PFSK-1 (cell line): ENCODE results near the gene TTN.

Source experiments
- FOXP2 ChIP-seq: optimal IDR thresholded peaks from 2 replicates; pipeline ENCODE3; 2011; ENCODE audit warnings: borderline replicate concordance, control low read depth, inconsistent platforms; ENCODE audit not compliant: insufficient read depth; ENCODE audit errors: extremely low read length, extremely low read depth
- POLR2AphosphoS5 ChIP-seq: IDR thresholded peaks from 2 replicates; pipeline ENCODE4 v1.6.1; 2012; ENCODE audit warnings: low read depth, mild to moderate bottlenecking, control low read depth, low read length, moderate library complexity
- SIN3A ChIP-seq: IDR thresholded peaks from 2 replicates; pipeline ENCODE4 v1.6.1; 2012; ENCODE audit warnings: mild to moderate bottlenecking, low read length, moderate library complexity, borderline replicate concordance; ENCODE audit not compliant: insufficient read depth
- TAF1 ChIP-seq: IDR thresholded peaks from 2 replicates; pipeline ENCODE4 v1.6.1; 2012; ENCODE audit warnings: low read length, control low read depth, borderline replicate concordance; ENCODE audit not compliant: insufficient read depth
- TF ChIP-seq, protein P1 (sequence below), 2 experiments: IDR thresholded peaks; 2 replicates each; pipeline versions ENCODE4 v1.6.1 to v1.8.0; 2011 to 2012; ENCODE audit warnings: low read depth in 2 of 2, low read length in 2 of 2, control low read depth in 1 of 2, inconsistent platforms in 1 of 2, mild to moderate bottlenecking in 1 of 2, moderate library complexity in 1 of 2; ENCODE audit not compliant: insufficient read depth in 1 of 2

The TTN gene

DNA sequence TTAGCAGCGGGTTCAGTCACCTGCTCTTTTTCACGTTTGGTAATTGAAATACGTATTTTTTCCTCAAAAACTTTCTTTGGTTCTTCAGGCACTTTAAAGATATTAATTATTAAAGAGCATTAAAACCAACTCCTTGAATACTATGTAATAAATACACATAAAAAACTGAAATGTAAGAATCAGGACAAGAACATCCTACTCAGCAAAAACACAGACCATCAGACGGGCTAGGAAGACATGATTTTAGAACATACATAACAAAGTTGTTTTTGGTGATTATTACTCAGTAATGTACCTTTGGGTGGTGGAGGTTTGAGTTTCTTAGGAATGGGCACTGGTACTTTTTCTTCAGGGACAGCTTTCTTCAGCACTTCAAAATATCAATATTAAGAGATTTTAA is 126.1 kb downstream of the TTN start:
- TF ChIP-seq, protein P1, sequence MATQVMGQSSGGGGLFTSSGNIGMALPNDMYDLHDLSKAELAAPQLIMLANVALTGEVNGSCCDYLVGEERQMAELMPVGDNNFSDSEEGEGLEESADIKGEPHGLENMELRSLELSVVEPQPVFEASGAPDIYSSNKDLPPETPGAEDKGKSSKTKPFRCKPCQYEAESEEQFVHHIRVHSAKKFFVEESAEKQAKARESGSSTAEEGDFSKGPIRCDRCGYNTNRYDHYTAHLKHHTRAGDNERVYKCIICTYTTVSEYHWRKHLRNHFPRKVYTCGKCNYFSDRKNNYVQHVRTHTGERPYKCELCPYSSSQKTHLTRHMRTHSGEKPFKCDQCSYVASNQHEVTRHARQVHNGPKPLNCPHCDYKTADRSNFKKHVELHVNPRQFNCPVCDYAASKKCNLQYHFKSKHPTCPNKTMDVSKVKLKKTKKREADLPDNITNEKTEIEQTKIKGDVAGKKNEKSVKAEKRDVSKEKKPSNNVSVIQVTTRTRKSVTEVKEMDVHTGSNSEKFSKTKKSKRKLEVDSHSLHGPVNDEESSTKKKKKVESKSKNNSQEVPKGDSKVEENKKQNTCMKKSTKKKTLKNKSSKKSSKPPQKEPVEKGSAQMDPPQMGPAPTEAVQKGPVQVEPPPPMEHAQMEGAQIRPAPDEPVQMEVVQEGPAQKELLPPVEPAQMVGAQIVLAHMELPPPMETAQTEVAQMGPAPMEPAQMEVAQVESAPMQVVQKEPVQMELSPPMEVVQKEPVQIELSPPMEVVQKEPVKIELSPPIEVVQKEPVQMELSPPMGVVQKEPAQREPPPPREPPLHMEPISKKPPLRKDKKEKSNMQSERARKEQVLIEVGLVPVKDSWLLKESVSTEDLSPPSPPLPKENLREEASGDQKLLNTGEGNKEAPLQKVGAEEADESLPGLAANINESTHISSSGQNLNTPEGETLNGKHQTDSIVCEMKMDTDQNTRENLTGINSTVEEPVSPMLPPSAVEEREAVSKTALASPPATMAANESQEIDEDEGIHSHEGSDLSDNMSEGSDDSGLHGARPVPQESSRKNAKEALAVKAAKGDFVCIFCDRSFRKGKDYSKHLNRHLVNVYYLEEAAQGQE (IDR thresholded peaks at IDR 0.05; ENCODE audit: insufficient read depth in 1 of 2, low read depth in 2 of 2, low read length in 2 of 2), result no peak
- TF ChIP-seq POLR2AphosphoS5, result no peak

DNA sequence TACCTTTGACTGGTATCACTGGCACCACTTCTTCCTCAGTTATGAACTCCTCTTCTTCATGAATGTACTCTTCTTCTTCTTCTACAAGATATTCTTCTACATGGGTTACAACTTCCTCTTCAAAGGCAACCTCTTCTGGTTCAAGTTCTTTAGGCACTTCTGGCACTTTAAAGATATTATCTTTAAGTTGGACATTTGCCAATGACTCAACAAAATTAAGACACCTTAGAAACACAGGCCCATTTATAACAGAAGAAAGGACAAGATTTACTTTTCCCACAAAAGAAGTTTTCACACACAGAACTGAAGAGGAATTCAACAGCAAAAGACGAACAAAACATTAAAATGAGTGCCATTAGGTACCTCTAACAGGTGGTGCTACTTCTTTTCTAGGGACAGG is 127.3 kb downstream of the TTN start:
- TF ChIP-seq POLR2AphosphoS5, result no peak
- no peak for TF ChIP-seq TAF1
- TF ChIP-seq, protein P1 (IDR thresholded peaks at IDR 0.05; ENCODE audit: insufficient read depth in 1 of 2, low read depth in 2 of 2, low read length in 2 of 2), result no peak
- TF ChIP-seq FOXP2, result no peak
- no peak for TF ChIP-seq SIN3A

GRCh38 chr2:178677599-178677998 is 129.6 kb downstream of the TTN start:
- TF ChIP-seq TAF1 (no peak), FOXP2 (no peak), SIN3A (no peak), POLR2AphosphoS5 (no peak)
- TF ChIP-seq, protein P1 (IDR thresholded peaks at IDR 0.05; ENCODE audit: insufficient read depth in 1 of 2, low read depth in 2 of 2, low read length in 2 of 2), result no peak

- TF ChIP-seq TAF1 (no peak), SIN3A (no peak), FOXP2 (no peak), POLR2AphosphoS5 (no peak)
- TF ChIP-seq, protein P1 (IDR thresholded peaks at IDR 0.05; ENCODE audit: insufficient read depth in 1 of 2, low read depth in 2 of 2, low read length in 2 of 2), result no peak
Measured at GRCh38 chr2:178676046-178676445, 131.2 kb downstream of the TTN start.

- TF ChIP-seq TAF1 (no peak), SIN3A (no peak), FOXP2 (no peak), POLR2AphosphoS5 (no peak)
- TF ChIP-seq, protein P1 (IDR thresholded peaks at IDR 0.05; ENCODE audit: insufficient read depth in 1 of 2, low read depth in 2 of 2, low read length in 2 of 2), result no peak
Measured at GRCh38 chr2:178674122-178674521, 133.1 kb downstream of the TTN start.
